ENCODE results near the gene STARD4. TPM values are rescaled to one million over a fixed set of nuclear protein-coding genes. Genes with fewer than 3 reads are reported as not detected.

The STARD4 gene
- total RNA-seq, 4 donors from 2014 or later = 32.2 to 88.1 (median 79.5) TPM

DNA sequence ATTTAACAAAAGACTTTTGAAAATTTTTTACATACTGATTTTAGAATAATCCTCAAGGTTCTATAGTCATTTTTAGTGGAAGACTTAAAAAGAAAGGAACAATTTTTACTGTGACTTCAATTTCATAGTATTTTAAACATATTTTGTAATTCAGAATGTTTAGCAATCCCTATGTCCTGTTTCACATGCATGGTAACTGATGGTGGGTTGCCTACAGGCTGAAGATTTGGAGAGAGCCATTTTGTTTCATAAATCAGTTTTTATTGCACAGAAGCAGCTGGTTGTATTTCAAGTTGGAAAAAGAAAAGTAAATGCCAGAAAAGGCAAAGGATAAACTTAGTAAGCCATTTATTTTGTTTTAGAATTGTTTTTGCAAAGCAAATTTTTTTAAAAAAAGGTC is 24.0 kb downstream of the STARD4 start:
- H3K27me3 ChIP-seq = no peaks in the 10 kb centered on the region
- H3K9me3 ChIP-seq = no peaks in the 10 kb centered on the region
- no peak for DNase-seq
- no peaks in the 10 kb centered on the region for H3K36me3 ChIP-seq
- H3K4me3 ChIP-seq = no peak overlapping the region
- H3K4me1 ChIP-seq = no peaks in the 10 kb centered on the region
- TF ChIP-seq CTCF (IDR thresholded peaks at IDR 0.05) (no peak), POLR2A (IDR thresholded peaks at IDR 0.05) (no peak)
- no peak overlapping the region for H3K27ac ChIP-seq

- H3K4me3 ChIP-seq = no peak overlapping the region
- no peaks in the 10 kb centered on the region for H3K9me3 ChIP-seq
- H3K27ac ChIP-seq = no peak overlapping the region
- TF ChIP-seq CTCF (IDR thresholded peaks at IDR 0.05) (no peak), POLR2A (IDR thresholded peaks at IDR 0.05) (no peak)
- H3K27me3 ChIP-seq = no peaks in the 10 kb centered on the region
- no peaks in the 10 kb centered on the region for H3K36me3 ChIP-seq
- DNase-seq = no peak
- no peaks in the 10 kb centered on the region for H3K4me1 ChIP-seq
These were observed 25.4 kb downstream of the STARD4 start for GRCh38 chr5:111486926-111487325.

GRCh38 chr5:111486055-111486454 is 26.3 kb downstream of the STARD4 start:
- Histone ChIP-seq H3K27ac (no peak overlapping the region), H3K36me3 (no peaks in the 10 kb centered on the region), H3K27me3 (no peaks in the 10 kb centered on the region), H3K4me1 (no peaks in the 10 kb centered on the region), H3K9me3 (no peaks in the 10 kb centered on the region), H3K4me3 (no peak overlapping the region)
- TF ChIP-seq CTCF (IDR thresholded peaks at IDR 0.05) = no peak
- DNase-seq = no peak

DNA sequence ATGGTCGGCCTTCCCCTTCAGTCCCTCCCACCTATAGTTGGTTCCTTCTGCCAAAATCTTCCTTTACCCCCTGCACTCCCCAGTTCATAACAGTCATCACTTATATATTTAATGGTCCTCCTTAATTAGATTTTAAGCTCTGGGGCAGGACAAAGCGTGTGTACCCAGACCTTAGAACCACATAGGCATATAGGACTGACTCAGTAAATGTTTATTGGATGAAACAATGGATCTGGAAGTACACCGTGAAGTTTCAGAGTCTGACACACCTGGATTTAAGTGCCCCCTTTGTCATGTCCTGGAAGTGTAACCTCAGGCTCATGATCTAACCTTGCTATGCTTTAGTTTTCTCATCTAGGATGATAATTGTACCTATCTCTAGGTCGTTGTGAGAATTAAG is 32.0 kb downstream of the STARD4 start:
- no peak overlapping the region for H3K4me3 ChIP-seq
- H3K27me3 ChIP-seq = no peaks in the 10 kb centered on the region
- TF ChIP-seq POLR2A (IDR thresholded peaks at IDR 0.05) = no peak
- TF ChIP-seq CTCF (IDR thresholded peaks at IDR 0.05) = no peak
- no peak overlapping the region for H3K27ac ChIP-seq
- no peaks in the 10 kb centered on the region for H3K4me1 ChIP-seq
- H3K9me3 ChIP-seq = no peaks in the 10 kb centered on the region
- no peak for DNase-seq
- H3K36me3 ChIP-seq = no peaks in the 10 kb centered on the region

DNA sequence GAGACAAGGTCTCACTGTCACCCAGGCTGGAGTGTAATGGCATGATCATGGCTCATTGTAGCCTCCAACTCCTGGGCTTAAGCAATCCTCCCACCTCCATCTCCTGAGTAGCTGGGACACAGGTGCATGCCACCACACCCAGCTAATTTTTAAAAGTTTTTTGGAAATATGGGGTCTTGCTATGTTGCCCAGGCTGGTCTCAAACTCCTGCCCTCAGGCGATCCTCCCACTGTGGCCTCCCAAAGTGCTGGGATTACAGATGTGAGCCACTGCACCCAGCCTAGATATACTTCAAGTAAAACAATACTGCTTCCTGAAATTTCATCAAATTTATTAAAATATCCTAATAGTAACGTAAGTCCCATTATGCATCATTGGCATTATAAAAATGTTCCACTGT is 33.4 kb downstream of the STARD4 start:
- H3K9me3 ChIP-seq = no peaks in the 10 kb centered on the region
- no peak overlapping the region for H3K27ac ChIP-seq
- H3K4me1 ChIP-seq = no peaks in the 10 kb centered on the region
- no peak overlapping the region for H3K4me3 ChIP-seq
- TF ChIP-seq CTCF (IDR thresholded peaks at IDR 0.05) = no peak
- TF ChIP-seq POLR2A (IDR thresholded peaks at IDR 0.05) = no peak
- DNase-seq = no peak
- H3K36me3 ChIP-seq = no peaks in the 10 kb centered on the region
- H3K27me3 ChIP-seq = no peaks in the 10 kb centered on the region

DNA sequence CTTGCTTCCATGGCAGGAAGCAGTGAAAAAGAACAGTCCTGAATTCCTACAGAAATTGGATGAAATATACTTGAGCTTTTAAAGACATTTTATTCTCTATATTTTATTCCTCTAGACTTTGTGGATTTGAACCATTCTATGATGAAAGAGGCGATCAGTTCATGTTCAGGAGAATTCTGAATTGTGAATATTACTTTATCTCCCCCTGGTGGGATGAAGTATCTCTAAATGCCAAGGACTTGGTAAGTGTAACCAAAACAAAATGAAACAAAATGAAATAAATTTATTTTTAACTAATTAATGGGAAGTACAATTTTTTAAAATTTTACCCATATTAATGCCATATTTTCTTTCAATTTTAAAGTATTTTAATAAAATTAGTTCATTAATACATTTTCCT is 34.1 kb downstream of the STARD4 start:
- H3K4me1 ChIP-seq = no peaks in the 10 kb centered on the region
- no peaks in the 10 kb centered on the region for H3K36me3 ChIP-seq
- DNase-seq = no peak
- TF ChIP-seq CTCF (IDR thresholded peaks at IDR 0.05) (no peak), POLR2A (IDR thresholded peaks at IDR 0.05) (no peak)
- H3K4me3 ChIP-seq = no peak overlapping the region
- H3K27me3 ChIP-seq = no peaks in the 10 kb centered on the region
- no peak overlapping the region for H3K27ac ChIP-seq
- H3K9me3 ChIP-seq = no peaks in the 10 kb centered on the region

Measured in Peyer's patch (tissue), 4 donors.